Fibroblast of mammary gland (primary cell): ENCODE measurements around the gene MARCHF11.

ENCODE experiments used
- DNase-seq: peaks from one replicate; pipeline ENCODE4 v3.0.0-alpha.2; 2010; ENCODE audit warnings: low read depth
- H3K4me3 ChIP-seq: 2 replicates; pipeline ENCODE4 v1.5.1; 2011; ENCODE audit warnings: low read depth, mild to moderate bottlenecking, low read length, moderate library complexity; ENCODE audit not compliant: control insufficient read depth
- TF ChIP-seq, protein P1 (sequence below): conservative IDR thresholded peaks from 2 replicates; pipeline ENCODE4 v1.5.1; 2011; ENCODE audit warnings: low read depth, low read length, inconsistent platforms; ENCODE audit not compliant: control insufficient read depth, insufficient read depth

MARCHF11 gene

DNA sequence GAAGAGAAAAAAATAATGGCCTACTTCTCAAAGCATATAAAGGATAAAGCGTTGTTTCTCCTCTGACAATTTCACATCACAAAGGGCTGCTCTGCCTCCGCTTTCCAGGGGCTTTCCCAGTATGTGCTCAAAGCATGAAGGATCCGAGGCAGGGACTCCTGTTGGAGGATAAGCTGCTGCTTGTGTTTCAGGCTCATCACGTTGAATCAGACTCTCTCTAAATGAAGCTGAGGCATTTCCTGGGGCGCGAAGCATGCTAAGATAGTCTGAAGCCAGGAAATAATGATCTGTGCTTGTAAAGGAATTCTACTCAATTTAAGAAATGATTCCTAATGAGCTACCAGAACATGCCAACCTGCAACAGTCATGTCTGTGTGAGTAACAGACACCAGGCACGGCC, 97.5 kb downstream of the MARCHF11 start:
- H3K4me3 ChIP-seq, result no peak overlapping the region
- TF ChIP-seq, protein P1, sequence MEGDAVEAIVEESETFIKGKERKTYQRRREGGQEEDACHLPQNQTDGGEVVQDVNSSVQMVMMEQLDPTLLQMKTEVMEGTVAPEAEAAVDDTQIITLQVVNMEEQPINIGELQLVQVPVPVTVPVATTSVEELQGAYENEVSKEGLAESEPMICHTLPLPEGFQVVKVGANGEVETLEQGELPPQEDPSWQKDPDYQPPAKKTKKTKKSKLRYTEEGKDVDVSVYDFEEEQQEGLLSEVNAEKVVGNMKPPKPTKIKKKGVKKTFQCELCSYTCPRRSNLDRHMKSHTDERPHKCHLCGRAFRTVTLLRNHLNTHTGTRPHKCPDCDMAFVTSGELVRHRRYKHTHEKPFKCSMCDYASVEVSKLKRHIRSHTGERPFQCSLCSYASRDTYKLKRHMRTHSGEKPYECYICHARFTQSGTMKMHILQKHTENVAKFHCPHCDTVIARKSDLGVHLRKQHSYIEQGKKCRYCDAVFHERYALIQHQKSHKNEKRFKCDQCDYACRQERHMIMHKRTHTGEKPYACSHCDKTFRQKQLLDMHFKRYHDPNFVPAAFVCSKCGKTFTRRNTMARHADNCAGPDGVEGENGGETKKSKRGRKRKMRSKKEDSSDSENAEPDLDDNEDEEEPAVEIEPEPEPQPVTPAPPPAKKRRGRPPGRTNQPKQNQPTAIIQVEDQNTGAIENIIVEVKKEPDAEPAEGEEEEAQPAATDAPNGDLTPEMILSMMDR, result no peak
- no peak for DNase-seq

DNA sequence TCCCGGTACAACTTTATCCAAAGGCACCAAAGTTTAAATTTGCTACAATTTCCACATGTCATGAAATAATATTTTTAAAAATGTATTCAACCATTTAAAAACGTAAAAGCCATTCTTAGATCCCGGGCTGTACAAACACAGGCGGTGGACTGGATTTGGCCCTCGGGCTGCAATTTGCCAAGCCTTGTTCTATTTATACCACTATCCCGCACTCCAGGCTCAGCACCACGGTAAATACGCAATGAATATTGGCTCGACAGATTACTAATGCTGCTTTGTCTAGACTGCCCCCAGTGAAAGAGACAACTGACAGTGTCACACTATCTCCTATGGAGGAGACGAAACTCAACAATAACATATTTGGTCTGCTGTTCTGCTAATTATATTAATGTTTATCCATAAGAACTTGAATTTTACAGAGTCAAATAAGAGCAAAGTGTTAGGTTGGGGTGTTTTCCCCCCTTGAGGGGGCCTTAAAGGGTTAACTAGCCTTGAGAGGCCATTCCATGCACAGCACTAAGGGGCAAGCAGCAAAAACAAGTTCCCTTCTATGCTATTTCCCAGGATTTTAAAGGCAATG, 98.1 kb downstream of the MARCHF11 start:
- TF ChIP-seq, protein P1, result no peak
- DNase-seq, result no peak
- no peak overlapping the region for H3K4me3 ChIP-seq

DNA sequence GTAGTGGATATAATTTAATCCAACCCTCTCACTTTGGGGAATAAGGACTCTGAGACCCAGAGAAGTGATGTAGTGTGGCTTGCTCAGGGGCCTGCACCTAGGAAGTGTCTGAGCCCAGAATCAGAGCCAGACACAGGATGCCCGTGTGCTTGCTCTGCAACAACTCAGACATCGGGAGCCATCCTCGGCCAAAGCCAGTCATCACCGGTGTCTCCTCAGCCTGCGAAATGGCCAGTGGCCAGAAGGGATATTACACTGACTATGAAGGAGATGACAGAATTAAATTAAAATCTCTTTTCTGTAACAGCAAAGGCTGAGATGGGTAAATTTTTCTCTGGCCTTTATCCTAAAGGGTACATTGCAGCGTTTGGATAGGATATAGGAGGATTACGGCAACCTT, 102.9 kb downstream of the MARCHF11 start:
- H3K4me3 ChIP-seq, result no peak overlapping the region
- TF ChIP-seq, protein P1, result no peak
- DNase-seq, result no peak

DNA sequence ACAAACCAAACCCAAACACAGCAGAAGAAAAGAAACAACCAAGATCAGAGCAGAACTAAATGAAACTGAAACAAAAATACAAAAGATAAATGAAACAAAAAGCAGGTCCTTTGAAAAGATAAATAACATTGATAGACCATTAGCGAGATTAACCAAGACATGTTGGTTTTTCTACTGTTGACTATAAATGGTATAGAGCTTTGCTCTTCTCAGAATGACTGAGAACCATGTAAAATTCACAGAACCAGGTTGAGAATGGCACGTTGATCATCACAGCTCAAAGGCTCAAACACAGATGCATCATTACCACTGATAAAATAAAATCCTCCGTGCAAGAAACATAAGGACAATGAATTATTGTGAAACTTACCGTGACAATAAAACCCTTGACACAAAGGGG, 105.2 kb downstream of the MARCHF11 start:
- TF ChIP-seq, protein P1, result no peak
- no peak overlapping the region for H3K4me3 ChIP-seq
- DNase-seq, result no peak

DNA sequence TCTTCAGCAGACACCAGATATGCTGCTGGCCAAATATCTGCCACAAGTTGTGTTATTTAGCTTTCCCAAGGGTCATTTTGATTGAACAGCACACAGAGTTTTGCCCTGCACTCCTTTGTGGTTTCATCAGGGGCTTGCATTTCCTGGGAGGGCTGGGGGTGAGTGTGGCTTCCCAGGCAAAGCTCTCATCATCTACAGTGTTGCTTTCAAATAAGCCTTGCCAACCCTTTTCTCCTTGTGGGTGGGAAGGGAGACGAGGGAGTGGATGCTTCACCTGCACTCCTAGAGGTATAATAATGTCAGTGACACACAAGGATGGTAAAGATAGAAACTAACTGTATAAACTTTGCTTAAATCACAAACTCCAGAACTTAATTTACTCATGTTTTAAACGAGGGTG, 107.0 kb downstream of the MARCHF11 start:
- H3K4me3 ChIP-seq, result no peak overlapping the region
- no peak for DNase-seq
- TF ChIP-seq, protein P1, result no peak

DNA sequence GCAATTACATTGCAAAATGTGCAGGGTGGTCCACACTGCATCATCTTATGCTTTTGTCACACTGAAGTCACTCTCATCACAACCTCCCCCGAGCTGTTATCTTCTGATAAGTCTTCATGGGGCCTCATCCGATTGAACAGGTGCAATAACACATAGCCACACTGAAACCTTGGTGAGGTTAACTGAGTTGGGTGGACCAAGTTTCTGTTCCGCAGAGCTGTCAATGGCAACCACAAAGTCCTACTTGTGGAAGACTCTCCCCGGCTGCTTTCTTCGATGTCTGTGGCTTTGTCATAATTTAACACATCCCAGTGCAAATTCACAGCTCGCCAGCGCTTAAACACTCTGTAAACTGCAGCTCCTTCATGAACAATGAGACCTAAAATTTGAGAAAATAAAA, 112.2 kb downstream of the MARCHF11 start:
- no peak for DNase-seq
- TF ChIP-seq, protein P1, result no peak
- H3K4me3 ChIP-seq, result no peak overlapping the region

DNA sequence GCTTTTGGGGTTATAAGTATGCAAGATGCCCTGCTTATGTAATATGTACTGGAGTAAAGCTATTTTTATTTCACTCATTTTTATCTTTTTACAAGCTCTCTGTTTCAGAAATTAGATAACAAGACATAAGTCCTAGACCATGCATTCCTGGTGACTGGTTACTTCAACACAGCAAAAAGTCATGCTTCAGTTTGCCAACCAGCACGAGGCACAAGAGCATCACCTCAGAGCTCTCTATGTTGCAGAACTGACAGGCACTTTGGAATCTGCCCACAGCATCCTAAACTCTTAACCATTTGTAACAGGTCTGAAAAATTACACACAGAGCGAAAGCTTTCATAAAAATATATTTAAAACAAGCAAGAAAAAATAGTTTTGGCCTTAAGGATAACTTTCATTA, 112.8 kb downstream of the MARCHF11 start:
- DNase-seq, result no peak
- H3K4me3 ChIP-seq, result no peak overlapping the region
- TF ChIP-seq, protein P1, result no peak
